Sigmoid colon (tissue), 7 donors: ENCODE data around the gene C6orf52. TPM values are rescaled to one million over a fixed set of nuclear protein-coding genes. Genes with fewer than 3 reads are reported as not detected.

Source experiments
- DNase-seq: peaks from one replicate; pipeline ENCODE4 v3.0.0-alpha.2; 2019
- H3K27ac ChIP-seq, 4 donors: fragments of 200-600 bp; sonication (generic); one replicate each; pipeline ENCODE4 v1.5.1; 2016 to 2019; ENCODE audit warnings: mild to moderate bottlenecking in 1 of 4
- H3K27me3 ChIP-seq, 3 donors: fragments of 200-600 bp; sonication (generic); one replicate each; pipeline ENCODE4 v1.5.1; 2019; ENCODE audit warnings: mild to moderate bottlenecking in 1 of 3
- H3K36me3 ChIP-seq, 4 donors: fragments of 200-600 bp; sonication (generic); one replicate each; pipeline ENCODE4 v1.5.1; 2016 to 2019
- H3K4me1 ChIP-seq, 4 donors: fragments of 200-600 bp; sonication (generic); one replicate each; pipeline ENCODE4 v1.5.1; 2017 to 2019
- H3K4me3 ChIP-seq, 4 donors: fragments of 200-600 bp; sonication (generic); one replicate each; pipeline ENCODE4 v1.5.1; 2017 to 2019; ENCODE audit warnings: mild to moderate bottlenecking in 2 of 4, moderate library complexity in 1 of 4
- H3K9me3 ChIP-seq, 4 donors: fragments of 200-600 bp in 3 of 4; sonication (generic) in 3 of 4; one replicate each; pipeline versions ENCODE4 v1.5.1 to v1.6.1; 2013 to 2019
- EP300 ChIP-seq, 4 donors: sonication (generic); formaldehyde crosslinking; IDR thresholded peaks; one replicate each; pipeline ENCODE4 v1.6.1; 2017; ENCODE audit warnings: antibody characterized with exemption in 4 of 4
- POLR2A ChIP-seq, 2 donors: fragments of 450-650 bp; IDR thresholded peaks; one replicate each; pipeline ENCODE4 v1.6.1; 2016; ENCODE audit warnings: antibody characterized with exemption in 2 of 2, mild to moderate bottlenecking in 2 of 2, moderate library complexity in 2 of 2
- POLR2AphosphoS5 ChIP-seq, 4 donors: sonication (generic); formaldehyde crosslinking; IDR thresholded peaks; one replicate each; pipeline ENCODE4 v1.6.1; 2017; ENCODE audit warnings: antibody characterized with exemption in 4 of 4
- WGBS, 2 donors: extraction: QIAGEN DNeasy Blood & Tissue Kit; methylation state at CpG; one replicate each; pipeline ENCODE4 v1.1.7; 2013; 5-methylcytosine and 5-hydroxymethylcytosine counted together
- intact Hi-C: fragments of 100-400 bp; cut with DNase I; formaldehyde crosslinking; loops from one replicate; pipeline ENCODE4 v1.15.1; 2023
- polyA plus RNA-seq, 3 donors: library from polyadenylated mRNA; stranded (reverse); fragments of 200-250 nt; gene quantifications; one replicate each; pipeline ENCODE4 v1.2.3, GENCODE V29; 2013
- total RNA-seq, 4 donors: library from RNA; depleted of rRNA; stranded (reverse); fragments of >200 nt; gene quantifications; one replicate each; pipeline ENCODE4 v1.1.0, GENCODE V29; 2016
- TF ChIP-seq, protein P1 (sequence below), 4 experiments: fragments of 450-650 bp in 3 of 4; fragments of 200-600 bp in 1 of 4; IDR thresholded peaks; one replicate each; pipeline ENCODE4 v1.5.1; 2016 to 2019; ENCODE audit warnings: antibody characterized with exemption in 4 of 4, mild to moderate bottlenecking in 3 of 4, moderate library complexity in 2 of 4
- donor health status: healthy with polysubstance abuse.
- donor health status: Bipolar disorder and iron deficiency.
- donor health status: healthy.

C6orf52 gene
- total and polyA plus RNA-seq, 7 donors, result 1.3 TPM; not detected in 6

DNA sequence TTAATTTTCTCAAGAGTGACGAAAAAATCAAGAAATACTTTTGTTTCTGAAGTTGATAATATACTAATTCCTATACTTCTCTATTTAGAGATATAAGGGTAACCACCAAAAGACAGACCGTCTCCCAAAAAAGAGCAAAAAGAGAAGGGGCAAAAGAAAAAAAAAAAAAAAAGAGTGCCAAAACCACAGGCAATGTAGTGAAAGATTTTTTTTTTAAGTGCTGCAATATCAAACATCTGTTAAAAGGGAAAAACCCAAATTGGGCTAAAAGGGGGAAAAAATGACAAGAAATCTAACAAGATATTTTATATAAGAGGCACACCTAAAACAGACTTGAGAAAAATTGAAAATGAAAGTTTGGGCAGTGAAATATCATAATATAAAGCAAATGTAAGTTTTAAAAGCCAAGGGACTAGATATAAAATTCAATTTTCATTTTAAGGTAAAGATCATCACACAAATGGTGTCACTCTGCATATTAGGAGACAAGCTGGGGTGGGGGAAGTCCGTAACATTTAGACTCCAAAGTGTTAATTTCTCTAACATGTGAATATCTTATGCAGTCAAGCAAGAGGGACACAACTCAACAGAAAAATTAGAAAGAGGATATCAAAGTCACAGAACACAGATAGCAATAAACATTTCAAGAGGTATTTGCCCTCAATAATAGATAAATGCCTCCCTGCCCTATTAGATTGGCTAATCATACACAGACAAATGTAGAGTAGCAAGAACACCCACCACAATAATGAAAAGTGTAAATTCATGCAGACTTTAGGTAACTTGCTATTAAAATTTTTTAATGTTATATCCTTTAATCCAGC is 9.1 kb downstream of the C6orf52 start:
- Histone ChIP-seq H3K27ac (no peak overlapping the region), H3K4me3 (no peak overlapping the region), H3K36me3 (no peaks in the 10 kb centered on the region), H3K27me3 (peaks cover 0 to 5% (median 0%) of the 10 kb centered on the region in 3 donors), H3K4me1 (no peaks in the 10 kb centered on the region), H3K9me3 (no peaks in the 10 kb centered on the region)
- no peak for TF ChIP-seq EP300 (IDR thresholded peaks at IDR 0.05)
- TF ChIP-seq POLR2AphosphoS5 (IDR thresholded peaks at IDR 0.05), result no peak
- WGBS, 2 donors, result 66 to 72% methylated on average over 3 of the region's 3 CpGs
- no peak for DNase-seq
- intact Hi-C loops, result no loop called here

DNA sequence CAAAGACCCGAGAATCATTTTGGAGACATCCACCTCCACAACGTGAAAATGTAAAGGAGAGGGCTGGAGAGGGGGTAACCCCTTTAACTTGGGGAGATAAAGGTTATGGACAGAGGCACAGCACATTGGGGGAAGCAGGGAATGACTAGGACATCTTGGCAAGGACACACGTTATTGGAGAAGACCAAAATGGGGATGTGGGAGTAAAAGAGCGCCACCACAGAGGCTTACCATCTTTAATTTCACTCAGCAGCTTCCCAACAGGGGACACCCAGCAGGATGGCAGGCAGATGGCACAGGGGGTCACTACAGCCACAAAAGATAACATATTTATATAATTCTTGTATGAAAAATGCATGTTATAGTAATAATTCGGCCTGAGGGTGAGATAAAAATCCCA is 9.8 kb downstream of the C6orf52 start:
- intact Hi-C loops, result no loop called here
- Histone ChIP-seq H3K27ac (no peak overlapping the region), H3K27me3 (peaks cover 0 to 5% (median 0%) of the 10 kb centered on the region in 3 donors), H3K4me3 (no peak overlapping the region), H3K4me1 (no peaks in the 10 kb centered on the region), H3K9me3 (no peaks in the 10 kb centered on the region), H3K36me3 (no peaks in the 10 kb centered on the region)
- TF ChIP-seq, protein P1, sequence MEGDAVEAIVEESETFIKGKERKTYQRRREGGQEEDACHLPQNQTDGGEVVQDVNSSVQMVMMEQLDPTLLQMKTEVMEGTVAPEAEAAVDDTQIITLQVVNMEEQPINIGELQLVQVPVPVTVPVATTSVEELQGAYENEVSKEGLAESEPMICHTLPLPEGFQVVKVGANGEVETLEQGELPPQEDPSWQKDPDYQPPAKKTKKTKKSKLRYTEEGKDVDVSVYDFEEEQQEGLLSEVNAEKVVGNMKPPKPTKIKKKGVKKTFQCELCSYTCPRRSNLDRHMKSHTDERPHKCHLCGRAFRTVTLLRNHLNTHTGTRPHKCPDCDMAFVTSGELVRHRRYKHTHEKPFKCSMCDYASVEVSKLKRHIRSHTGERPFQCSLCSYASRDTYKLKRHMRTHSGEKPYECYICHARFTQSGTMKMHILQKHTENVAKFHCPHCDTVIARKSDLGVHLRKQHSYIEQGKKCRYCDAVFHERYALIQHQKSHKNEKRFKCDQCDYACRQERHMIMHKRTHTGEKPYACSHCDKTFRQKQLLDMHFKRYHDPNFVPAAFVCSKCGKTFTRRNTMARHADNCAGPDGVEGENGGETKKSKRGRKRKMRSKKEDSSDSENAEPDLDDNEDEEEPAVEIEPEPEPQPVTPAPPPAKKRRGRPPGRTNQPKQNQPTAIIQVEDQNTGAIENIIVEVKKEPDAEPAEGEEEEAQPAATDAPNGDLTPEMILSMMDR (IDR thresholded peaks at IDR 0.05), result no peak
- TF ChIP-seq POLR2A (IDR thresholded peaks at IDR 0.05) (no peak), EP300 (IDR thresholded peaks at IDR 0.05) (no peak), POLR2AphosphoS5 (IDR thresholded peaks at IDR 0.05) (no peak)
- DNase-seq, result no peak
- 75 to 77% methylated on average over 5 of the region's 5 CpGs for WGBS, 2 donors

DNA sequence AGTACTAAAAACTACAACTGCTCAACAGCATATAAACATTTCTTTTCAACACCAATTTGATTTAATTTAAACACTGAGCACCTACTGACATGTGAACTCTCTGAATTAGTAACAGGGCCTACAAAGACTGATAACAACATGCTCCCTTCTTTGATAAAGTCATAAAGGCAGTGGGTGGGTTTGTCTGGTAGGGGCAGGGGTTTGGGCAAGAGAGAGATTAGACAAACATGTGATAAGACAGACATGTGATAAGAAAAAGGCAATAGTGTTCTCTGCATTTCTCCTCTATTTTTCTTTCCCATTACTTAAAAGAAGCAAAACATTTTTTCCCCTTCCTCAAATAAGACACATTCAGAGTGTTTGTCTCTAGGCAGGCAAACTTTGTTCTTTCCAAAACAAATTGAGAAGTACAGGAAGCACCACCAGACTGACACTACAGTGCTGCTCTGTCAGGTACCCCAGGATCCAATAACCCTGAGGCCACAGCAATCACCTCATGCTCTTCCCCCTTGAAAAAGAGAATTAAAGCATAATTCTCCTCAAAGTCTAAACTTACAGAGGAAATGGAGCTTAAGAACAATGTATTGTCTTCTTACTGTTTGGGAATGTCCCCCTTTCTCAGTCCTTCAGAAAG is 11.9 kb downstream of the C6orf52 start:
- H3K4me1 ChIP-seq, result no peaks in the 10 kb centered on the region
- H3K27ac ChIP-seq, result no peak overlapping the region
- no peaks in the 10 kb centered on the region for H3K36me3 ChIP-seq
- TF ChIP-seq, protein P1 (IDR thresholded peaks at IDR 0.05), result no peak
- no peak for TF ChIP-seq POLR2AphosphoS5 (IDR thresholded peaks at IDR 0.05)
- TF ChIP-seq POLR2A (IDR thresholded peaks at IDR 0.05), result no peak
- no peak for TF ChIP-seq EP300 (IDR thresholded peaks at IDR 0.05)
- DNase-seq, result no peak
- H3K4me3 ChIP-seq, result no peak overlapping the region
- H3K27me3 ChIP-seq, result peaks cover 0 to 3% (median 0%) of the 10 kb centered on the region in 3 donors
- H3K9me3 ChIP-seq, result no peaks in the 10 kb centered on the region
- intact Hi-C loops, result no loop called here

DNA sequence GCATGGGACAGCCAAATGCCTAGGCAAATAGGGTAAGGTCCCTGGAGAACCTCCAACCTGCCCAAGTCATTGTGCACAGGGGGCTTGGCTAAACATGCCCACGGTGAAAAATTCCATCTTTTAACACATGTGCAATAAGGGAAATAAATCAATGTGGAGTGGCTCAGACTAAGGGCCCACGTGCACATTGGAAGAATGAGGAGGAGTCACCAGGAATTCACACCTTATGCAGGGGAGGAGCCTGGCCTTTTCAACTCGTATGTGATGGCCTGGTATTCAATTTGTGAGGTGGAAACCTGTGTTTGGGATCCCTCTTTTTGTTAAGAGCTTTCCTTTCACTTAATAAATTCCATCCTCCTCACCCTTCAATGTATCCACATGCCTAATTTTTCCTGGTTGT is 12.6 kb downstream of the C6orf52 start:
- intact Hi-C loops, result no loop called here
- Histone ChIP-seq H3K36me3 (no peaks in the 10 kb centered on the region), H3K9me3 (no peaks in the 10 kb centered on the region), H3K4me3 (no peak overlapping the region), H3K27ac (no peak overlapping the region), H3K27me3 (no peaks in the 10 kb centered on the region), H3K4me1 (no peaks in the 10 kb centered on the region)
- no peak for DNase-seq
- 79 to 84% methylated on average over 3 of the region's 3 CpGs for WGBS, 2 donors
- TF ChIP-seq POLR2A (IDR thresholded peaks at IDR 0.05) (no peak), POLR2AphosphoS5 (IDR thresholded peaks at IDR 0.05) (no peak), EP300 (IDR thresholded peaks at IDR 0.05) (no peak)
- TF ChIP-seq, protein P1 (IDR thresholded peaks at IDR 0.05), result no peak

DNA sequence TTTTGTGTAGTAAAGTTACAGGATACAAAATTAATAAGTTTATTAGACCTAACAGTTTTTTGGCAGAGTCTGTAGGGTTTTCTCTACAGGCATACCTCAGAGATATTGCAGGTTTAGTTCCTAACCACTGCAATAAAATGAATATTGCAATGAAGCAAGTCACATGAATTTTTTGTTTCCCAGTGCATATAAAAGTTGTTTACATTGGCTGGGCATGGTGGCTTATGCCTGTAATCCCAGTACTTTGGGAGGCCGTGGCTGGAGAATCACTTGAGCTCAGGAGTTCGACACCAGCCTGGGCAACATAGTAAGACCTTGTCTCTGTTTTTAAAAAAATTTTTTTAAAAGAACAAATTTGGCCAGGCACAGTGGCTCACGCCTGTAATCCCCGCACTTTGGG is 16.0 kb downstream of the C6orf52 start:
- Histone ChIP-seq H3K4me1 (no peaks in the 10 kb centered on the region), H3K36me3 (no peaks in the 10 kb centered on the region), H3K4me3 (no peak overlapping the region), H3K27me3 (no peaks in the 10 kb centered on the region), H3K9me3 (no peaks in the 10 kb centered on the region), H3K27ac (no peak overlapping the region)
- WGBS, 2 donors, result 48 to 75% methylated on average over 4 of the region's 4 CpGs
- no peak for DNase-seq
- intact Hi-C loops, result no loop called here
- TF ChIP-seq EP300 (IDR thresholded peaks at IDR 0.05), result no peak
- TF ChIP-seq POLR2A (IDR thresholded peaks at IDR 0.05), result no peak
- TF ChIP-seq POLR2AphosphoS5 (IDR thresholded peaks at IDR 0.05), result no peak
- TF ChIP-seq, protein P1 (IDR thresholded peaks at IDR 0.05), result no peak
